DMS53 treated with DMSO at 0.1 percent for 48 hours (cell line): ENCODE measurements around the gene YES1.
"Not testable (repeated sequence)": the region's sequence is repeated elsewhere in the genome, so short reads cannot be mapped to it uniquely, and the experiment has no call there.

Experiments used
- DNase-seq: peaks from one replicate; lab custom pipeline; 2025; ENCODE audit not compliant: unreplicated experiment; lab: John Stamatoyannopoulos, UW

Gene YES1

DNA sequence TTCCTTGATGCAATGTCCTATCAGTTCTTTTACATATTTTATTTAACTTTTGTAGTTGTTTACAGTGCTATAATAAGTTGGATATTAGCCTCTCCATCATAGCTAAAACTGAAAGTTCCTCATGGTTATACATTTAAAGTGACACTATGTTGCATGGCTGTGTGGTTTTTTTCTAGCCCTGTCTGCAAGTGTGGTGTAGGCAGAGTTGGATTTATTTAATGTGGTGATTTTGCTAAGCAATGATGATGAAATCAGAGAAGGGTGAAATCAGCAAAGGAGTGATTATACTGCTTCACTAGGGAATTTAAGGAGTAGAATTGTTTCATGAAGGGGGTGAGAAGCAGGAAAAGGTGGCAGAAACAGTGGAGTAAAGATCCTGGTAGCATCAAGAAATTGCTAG lies 81.3 kb downstream of the YES1 start:
- DNase-seq = no peak

DNA sequence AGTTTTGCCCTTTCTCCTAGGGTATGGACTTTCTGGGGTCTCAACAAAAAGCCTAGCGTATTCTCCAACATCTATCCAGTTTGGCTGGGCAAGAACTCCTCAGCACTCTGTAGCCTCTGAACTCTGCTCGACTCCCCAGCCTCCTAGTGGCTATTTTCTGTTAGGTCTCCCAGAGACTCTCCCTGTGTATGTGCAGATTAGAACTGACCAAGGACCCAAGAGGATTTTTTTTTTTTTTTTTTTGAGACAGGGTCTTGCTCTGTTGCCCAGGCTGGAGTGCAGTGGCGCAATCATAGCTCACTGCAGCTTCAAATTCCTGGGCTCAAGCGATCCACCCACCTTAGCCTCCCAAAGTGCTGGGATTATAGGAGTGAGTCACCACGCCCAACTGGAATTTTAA lies 81.9 kb downstream of the YES1 start:
- DNase-seq = not testable (repeated sequence)

DNA sequence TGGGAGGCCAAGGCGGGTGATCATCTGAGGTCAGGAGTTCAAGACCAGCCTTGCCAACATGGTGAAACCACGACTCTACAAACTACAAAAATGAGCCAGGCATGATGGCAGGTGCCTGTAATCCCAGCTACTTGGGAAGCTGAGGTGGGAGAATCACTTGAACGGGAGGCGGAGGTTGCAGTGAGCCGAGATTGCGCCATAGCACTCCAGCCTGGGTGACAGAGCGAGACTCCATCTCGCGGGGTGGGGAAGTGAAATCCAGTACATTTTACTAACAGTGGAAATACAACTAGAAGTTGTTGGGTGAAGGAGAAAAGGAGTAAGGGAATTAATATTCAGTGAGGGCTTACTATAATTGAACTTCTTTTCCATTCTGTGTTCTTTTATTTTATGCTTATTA lies 86.4 kb downstream of the YES1 start:
- DNase-seq = no peak

DNA sequence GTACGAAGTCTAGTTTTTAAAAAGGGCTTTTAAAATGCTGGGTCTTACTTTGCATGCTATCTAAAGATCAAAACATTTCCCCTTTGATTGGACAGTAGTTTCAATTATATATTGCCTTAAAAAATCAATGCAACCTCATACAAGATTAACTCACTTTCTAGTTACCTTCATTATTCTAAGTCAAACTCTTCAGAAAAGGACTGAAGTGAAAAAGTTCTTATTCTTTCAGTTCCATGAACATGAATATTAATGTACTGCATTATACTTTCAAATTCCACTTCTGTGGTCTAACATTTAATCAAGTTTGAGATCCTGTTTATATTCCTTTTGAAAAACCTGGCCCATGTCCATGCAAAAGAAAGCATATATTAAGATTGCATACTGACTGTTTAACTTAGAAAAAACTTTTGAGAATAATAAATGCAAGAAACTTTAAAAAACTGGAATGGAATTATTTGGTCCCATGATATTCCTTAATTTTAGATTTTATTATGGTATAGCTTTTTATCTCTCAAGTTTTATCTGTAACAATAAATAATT lies 88.4 kb downstream of the YES1 start:
- no peak for DNase-seq

DNA sequence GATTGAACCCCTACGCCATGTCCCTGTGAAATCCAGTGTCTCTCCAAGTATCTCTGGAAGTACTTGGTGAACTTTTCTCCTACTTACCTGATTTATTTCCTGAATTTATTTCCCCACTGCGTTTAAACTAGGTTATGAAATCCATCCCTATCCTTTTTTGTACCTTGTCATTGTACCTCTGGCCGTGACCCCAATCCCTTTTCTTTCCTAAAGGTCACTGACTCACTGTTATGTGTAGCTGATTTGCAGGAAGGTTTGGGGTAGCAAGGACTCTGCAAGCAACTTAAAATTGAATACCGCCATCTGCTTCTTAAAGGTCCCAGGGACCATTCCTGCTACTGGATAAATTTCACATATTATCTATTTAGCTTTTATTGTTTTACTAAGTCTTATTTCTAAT lies 95.0 kb downstream of the YES1 start:
- DNase-seq = no peak

DNA sequence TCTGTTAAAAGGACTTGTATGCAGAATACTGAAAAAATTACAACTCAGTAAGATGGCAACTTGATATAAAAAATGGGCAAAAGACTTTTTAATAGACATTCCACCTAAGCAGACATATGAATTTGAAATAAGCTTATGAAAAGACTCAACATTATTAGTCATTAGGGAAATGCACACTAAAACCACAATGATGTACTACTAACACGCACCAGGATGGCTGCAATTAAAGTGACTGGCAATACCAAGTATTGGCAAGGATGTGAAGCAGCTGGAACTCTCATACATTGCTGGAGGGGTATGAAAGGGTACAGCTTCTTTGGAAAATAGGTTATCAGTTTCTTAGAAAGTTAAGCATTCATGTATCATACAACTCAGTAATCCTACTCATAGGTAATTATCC lies 96.4 kb downstream of the YES1 start:
- no peak for DNase-seq

DNA sequence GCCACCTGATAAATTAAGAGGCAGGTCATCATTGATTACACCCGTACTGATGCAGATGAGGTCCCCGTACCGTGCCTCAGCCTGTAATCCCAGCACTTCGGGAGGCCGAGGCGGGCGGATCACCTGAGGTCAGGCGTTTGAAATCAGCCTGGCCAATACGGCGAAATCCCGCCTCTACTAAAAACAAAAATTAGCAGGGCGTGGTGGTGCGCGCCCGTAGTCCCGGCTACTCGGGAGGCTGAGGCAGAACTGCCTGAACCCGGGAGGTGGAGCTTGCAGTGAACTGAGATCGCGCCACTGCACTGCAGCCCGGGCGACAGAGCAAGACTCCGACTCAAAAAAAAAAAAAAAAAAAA lies 98.9 kb downstream of the YES1 start:
- no peak for DNase-seq

DNA sequence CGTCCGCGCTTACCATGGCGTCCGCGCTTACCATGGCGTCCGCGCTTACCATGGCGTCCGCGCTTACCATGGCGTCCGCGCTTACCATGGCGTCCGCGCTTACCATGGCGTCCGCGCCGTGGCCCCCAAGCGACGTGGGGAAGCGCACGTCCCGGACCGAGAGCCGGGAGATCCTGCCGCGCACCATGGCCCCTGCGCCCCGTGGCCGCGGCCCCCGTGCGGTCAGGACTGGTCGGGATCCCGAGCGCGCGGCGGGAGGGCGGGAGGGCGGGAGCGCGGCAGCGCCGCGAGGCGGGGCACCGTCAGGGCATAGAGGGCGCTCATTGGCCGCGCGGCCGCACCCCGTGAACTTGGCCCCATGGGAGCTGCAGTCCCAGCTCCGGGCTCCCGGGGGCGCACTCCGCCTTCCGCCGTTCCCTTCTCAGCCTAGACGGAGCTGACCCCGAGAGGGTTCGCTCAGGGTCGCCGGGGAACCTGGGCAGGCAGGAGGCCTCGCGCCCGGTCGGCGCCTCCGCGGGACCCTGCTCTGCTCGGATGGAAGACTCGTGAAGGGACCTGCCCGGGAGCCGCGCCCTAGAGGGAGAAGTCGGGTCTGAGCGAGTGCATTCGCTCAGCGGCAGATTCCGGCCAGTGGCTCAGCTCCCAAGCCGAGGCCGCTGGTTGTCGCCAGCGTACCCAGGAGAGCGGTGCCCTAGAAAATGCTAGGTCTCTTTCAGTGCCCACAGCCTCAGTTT lies 99.5 kb downstream of the YES1 start, which contains the start of gene ENOSF1:
Gene ENOSF1 (minus strand): TSS at position 230 of the 734 bp plus-strand sequence. CDS start 43 bp downstream, at position 187.
- peak; percentile 92 for DNase-seq

DNA sequence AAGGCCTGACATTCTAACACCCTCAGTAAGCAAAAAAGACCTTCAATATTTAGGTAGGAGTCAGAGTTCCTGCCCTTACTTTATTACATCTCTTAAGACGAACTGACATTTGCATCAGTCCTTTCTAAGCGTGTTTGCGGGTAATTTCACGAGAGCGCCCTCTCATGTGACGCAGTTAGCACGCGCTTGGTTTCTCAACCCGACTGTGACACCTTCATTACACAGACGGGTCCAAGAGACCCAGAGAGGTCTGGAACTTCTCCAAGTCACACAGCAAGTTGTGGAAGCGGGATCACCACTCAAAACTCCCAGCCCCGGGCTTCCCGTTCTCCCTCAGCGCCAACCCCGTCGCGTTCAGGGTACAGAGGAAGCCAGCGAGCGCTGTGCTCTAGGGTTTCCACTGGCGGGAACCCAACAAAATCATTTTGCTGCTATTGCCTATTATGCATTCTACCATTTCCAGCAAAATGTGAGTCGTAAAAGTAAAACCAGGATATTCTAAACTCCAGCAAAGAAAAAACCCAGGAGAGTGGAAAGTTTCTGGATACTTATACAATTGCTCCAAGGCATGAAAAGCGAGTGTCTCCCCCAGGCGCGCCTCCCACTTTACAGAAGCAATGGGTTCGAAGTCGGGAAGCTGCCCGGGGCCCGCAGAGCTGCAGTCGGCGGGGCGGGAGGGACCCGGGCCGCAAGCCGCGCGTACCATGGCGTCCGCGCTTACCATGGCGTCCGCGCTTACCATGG lies 100.2 kb downstream of the YES1 start:
- DNase-seq = peak; percentile 63

DNA sequence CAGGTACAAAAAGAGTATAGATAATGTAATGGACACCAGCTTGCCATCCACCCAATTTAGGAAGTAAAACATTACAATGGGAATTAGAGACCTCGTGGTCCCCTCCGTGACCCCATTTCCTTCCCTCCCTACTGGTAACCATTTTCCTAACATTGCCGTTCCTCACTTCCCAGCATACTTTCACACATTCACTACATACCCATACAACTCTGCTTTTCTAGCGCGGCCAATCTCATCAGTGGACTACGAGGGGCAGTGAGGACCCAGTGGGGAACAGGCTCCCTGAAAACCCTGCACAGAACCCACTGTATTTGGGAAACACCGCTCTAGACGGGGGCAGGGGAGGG lies 100.8 kb downstream of the YES1 start:
- no peak for DNase-seq

DNA sequence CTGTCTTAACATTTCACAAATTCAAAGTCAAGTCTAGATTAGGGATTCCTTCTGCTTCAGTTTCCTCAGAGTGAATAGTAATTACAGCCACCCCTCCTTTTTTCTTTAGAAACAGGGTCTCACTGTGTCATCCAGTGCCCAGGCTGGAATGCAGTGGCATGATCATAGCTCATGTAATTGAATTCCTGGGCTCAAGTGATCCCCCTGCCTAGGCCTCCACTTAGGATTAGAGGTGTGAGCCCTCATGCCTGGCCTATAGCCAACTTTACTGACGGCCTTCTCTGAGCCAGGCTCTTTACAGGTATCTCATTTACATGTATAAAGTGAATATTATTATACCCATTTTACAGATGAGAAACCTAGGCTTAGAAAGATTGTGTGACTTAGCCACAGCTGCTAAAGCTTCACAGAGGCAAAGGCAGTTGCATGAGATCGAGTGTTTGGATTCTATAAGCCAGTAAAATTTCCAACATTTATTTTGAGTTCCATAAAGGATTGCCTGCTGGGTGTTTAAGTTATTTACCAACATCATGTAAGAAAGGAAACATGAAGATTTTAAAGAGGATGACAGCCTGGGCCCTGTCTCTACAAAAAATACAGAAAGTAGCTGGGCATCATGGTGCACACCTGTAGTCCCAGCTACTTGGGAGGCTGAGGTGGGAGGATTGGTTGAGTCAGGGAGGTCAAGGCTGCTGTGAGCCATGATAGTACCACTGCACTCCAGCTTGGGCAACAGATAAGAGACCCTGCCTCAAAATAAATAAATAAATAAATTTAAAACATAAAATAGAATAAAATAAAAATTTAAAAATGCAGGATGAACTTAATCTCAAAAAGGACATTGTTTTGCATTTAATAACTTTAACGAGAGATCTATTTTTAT lies 101.4 kb downstream of the YES1 start:
- DNase-seq = no peak

DNA sequence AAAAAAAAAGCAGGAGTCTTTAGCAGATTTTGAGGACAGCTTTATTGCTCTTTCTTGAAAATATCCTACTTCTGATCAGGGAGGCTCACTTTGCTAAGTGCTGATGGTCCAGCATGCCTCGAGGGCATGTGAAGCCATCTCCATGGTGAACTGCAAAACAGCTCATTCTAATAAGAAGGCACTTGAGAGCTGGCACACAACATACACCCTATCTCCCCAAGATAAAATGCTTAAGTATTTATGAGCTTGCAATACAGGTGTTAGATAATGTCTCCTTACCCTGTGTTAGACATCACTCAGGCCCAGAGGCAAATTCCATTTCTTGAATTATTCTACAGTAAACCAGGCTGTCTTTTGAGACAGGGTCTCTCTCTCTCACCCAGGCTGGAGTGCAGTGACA lies 102.3 kb downstream of the YES1 start:
- DNase-seq = no peak

DNA sequence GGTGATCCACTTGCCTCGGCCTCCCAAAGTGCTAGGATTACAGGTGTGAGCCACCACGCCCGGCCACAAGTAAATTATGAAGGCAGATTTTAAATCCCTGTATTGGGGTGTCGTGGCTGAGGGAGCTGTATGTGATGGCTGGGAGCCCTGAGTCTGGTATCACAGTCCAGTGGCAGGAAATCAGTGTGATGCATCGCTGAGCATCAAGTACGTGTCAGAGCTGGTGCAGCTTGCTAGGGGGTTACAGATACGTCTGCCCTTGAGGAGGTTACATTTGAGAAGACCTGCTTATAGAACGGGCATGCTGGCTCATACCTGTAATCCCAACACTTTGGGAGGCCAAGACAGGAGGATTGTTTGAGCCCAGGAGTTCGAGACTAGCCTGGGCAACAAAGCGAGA lies 103.9 kb downstream of the YES1 start:
- DNase-seq = no peak

DNA sequence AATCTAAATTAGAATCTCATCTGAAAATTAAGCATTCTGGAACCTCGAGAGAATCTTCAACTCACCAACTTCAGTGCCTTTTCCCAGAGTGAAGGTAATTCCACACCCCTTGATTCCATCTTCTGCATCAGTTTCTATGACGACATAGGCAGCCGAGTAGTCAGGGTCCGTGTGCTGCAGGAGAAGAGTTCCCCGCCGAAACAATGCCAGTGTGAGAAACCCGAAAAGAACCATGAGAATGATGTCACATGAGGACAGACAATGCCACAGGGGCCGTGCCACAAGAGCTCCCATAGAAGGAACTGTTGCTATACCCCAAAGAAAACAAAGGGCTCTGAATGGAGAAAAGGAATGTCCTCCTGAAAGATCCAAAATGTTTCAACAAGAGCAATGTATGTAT lies 105.6 kb downstream of the YES1 start:
- no peak for DNase-seq

DNA sequence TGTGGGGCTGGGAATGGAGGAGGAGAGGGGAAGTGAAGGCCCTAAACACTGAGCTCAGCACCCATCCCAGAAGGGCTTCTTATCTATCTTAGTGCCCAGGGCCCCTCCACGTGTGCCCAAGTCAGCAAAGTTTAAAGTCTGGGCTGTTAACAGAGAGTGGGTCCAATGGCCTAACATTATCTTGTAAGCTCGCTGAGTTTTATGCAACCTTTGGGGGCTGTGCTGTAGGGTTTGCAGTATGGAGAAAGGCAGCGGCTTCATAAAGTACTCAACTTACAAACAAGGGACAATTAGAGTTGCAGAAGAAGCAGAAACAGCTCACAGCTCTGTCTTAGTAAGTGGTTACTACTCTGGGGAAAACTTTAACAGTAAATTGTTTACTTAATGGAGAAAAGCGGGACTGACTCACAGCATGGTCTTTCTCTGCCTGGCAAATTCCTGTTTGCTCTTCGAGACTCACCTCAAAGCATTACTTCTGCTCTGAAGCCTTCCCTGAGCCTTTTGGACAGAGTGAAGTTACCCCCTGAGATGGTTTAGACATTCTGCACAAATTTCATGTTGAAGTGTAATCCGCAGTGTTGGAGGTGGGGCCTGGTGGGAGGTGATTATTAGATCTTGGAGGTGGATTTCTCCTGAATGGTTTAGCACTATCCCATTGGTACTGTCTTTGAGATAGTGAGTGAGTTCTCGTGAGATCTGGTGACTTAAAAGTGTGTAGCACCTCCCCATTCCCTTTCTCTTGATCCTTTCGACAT lies 108.7 kb downstream of the YES1 start:
- DNase-seq = no peak

DNA sequence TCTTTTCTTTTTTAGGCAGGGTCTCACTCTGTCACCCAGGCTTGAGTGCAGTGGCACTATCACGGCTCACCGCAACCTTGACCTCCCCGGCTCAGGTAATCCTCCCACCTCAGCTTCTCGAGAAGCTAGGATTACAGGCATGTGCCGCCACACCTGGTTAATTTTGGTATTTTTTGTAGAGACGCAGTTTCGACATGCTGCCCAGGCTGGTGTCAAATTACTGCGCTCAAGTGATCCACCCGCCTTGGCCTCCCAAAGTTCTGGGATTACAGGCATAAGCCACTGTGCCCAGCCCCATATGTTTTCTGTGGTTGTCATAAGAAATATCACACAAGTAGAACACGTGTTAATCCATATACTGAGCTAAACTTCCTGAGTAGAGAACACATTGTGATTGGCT lies 114.2 kb downstream of the YES1 start:
- DNase-seq = no peak

DNA sequence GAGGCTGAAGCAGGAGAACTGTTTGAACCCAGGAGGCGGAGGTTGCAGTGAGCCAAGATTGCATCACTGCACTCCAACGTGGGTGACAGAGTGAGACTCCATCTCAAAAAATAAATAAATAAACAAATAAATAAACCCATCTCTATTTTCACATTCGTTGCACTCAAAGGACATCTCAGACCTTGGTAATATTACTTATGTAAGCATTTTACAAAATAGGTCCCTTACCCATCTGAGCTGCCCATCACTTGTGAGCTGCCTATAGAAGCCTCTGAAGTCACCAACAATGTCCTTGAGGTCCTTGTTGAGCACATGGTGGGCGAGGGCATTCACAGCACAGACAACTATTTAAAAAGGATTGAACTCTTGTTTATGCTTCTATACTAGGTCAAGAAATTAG lies 115.0 kb downstream of the YES1 start:
- DNase-seq = no peak

DNA sequence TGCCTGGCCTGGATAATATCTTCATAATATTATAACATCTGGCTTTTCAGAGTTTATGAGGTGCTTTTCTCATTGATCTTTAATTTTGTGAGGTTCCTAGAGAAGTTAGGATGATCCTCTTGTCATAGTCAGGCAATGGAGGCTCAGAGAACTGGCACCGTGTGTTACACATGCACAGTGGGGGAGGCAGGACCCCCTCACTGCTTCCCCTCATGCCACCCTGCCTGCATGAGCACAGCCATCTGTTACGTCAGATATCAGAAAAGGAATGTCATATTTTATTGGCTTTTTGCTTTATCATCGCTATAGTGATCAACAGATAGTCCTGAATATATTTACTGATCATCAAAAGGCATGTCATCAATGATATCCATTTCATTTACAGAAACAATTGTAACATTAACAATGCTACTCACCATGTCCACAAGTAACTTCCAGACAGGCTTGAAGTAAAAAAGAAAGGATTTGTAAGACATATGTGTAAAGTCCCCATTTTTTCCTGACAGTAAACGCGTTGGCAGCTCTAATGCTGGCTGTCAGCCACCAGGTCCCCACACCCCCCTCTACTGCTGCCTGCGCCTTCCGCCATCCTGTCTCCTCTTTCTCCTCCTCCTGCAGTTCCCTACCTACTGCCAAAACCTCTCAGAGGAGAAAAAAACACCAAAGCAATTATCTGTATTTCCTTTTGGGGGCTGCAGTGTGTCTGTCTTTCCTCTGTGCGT lies 118.4 kb downstream of the YES1 start:
- no peak for DNase-seq

DNA sequence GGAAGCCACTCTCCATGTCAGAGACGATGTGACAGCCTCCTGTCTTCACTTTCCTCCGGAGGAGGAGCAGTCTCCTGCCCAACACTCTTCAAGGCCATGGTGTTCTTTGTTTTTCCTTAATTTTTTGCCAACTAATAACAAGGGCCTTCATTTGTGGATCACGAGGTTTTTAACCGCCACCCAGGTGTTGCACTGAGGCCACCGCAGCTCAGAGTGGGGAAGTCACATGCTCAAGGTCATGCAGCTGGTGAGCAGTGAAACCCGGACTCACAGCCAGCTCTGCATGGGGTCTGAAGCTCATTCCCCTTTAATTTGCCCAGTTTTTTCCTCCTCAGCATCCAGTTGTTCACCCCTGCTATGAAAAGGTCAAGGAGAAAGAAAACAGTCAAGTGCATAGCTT lies 119.2 kb downstream of the YES1 start:
- DNase-seq = no peak

DNA sequence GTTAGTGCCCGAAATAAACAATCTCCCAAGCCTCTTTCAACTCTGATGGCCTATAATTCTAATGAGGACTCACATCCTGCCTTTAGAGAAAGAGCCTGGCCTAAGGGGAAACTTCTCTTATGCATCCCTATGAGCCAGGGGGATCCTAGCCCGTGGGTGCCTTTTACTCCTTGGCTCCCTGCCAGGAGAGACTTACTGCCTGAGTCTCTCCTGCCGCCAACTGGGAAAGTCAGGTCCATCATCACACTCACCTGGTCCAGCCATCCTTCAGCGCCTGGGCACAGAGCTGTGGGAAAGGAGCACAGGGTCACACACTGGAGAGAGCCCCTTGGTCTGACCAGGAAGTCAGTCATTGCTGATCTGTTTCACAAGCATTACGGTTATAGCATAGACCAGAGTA lies 123.7 kb downstream of the YES1 start:
- no peak for DNase-seq
